Fibroblast of peridontal ligament (primary cell): ENCODE measurements around the gene MON2.
"Not testable (repeated sequence)": the region's sequence is repeated elsewhere in the genome, so short reads cannot be mapped to it uniquely, and the experiment has no call there.

Experiments used
- DNase-seq: peaks from one replicate; pipeline ENCODE4 v3.0.0-alpha.2; 2010; ENCODE audit errors: extremely low read depth

The MON2 gene

GRCh38 chr12:62469704-62470103 lies 3.1 kb downstream of the MON2 start:
- no peak for DNase-seq

- DNase-seq = no peak
These were observed 5.1 kb downstream of the MON2 start for GRCh38 chr12:62471734-62472133.

GRCh38 chr12:62472472-62472871 lies 5.8 kb downstream of the MON2 start:
- no peak for DNase-seq

GRCh38 chr12:62481843-62482540 lies 15.4 kb downstream of the MON2 start:
- DNase-seq = no peak

GRCh38 chr12:62482769-62483168 lies 16.1 kb downstream of the MON2 start:
- DNase-seq = no peak

GRCh38 chr12:62484233-62484632 lies 17.6 kb downstream of the MON2 start:
- peak; percentile 56 for DNase-seq

- DNase-seq = no peak
These were observed 39.2 kb downstream of the MON2 start for GRCh38 chr12:62505786-62506185.

GRCh38 chr12:62512901-62513300 lies 46.3 kb downstream of the MON2 start:
- DNase-seq = no peak

GRCh38 chr12:62514080-62514479 lies 47.5 kb downstream of the MON2 start:
- DNase-seq = not testable (repeated sequence)

GRCh38 chr12:62516927-62517326 lies 50.3 kb downstream of the MON2 start:
- no peak for DNase-seq

- DNase-seq = no peak
These were observed 51.3 kb downstream of the MON2 start for GRCh38 chr12:62517887-62518286.

- DNase-seq = no peak
These were observed 52.4 kb downstream of the MON2 start for GRCh38 chr12:62519043-62519442.

- no peak for DNase-seq
These were observed 53.7 kb downstream of the MON2 start for GRCh38 chr12:62520361-62520760.

- peak; percentile 20 for DNase-seq
These were observed 56.4 kb downstream of the MON2 start for GRCh38 chr12:62522984-62523383.

GRCh38 chr12:62523619-62524018 lies 57.0 kb downstream of the MON2 start:
- no peak for DNase-seq

- DNase-seq = no peak
These were observed 58.6 kb downstream of the MON2 start for GRCh38 chr12:62525271-62525670.

- peak; percentile 97 for DNase-seq
These were observed 64.0 kb downstream of the MON2 start for GRCh38 chr12:62530596-62530995.

GRCh38 chr12:62532333-62532732 lies 65.7 kb downstream of the MON2 start:
- DNase-seq = no peak

- DNase-seq = no peak
These were observed 66.6 kb downstream of the MON2 start for GRCh38 chr12:62533087-62533754.

GRCh38 chr12:62533755-62534107 lies 67.1 kb downstream of the MON2 start:
- peak; percentile 65 for DNase-seq

- DNase-seq = no peak
These were observed 69.9 kb downstream of the MON2 start for GRCh38 chr12:62536546-62536945.

- DNase-seq = peak; percentile 84
These were observed 70.9 kb downstream of the MON2 start for GRCh38 chr12:62537551-62537950.

- no peak for DNase-seq
These were observed 73.7 kb downstream of the MON2 start for GRCh38 chr12:62540354-62540753.

GRCh38 chr12:62542814-62543213 lies 76.2 kb downstream of the MON2 start:
- no peak for DNase-seq
